Effector memory CD4-positive, alpha-beta T cell (primary cell): ENCODE measurements around the gene PLXNA2.

Experiments used
- DNase-seq, 3 donors: peaks; one replicate each; pipeline ENCODE4 v3.0.0-alpha.2; 2020
- H3K27ac ChIP-seq: 2 replicates; pipeline ENCODE4 v1.7.0; 2013; ENCODE audit warnings: mild to moderate bottlenecking, low read length, moderate library complexity; ENCODE audit not compliant: insufficient read depth, poor library complexity, severe bottlenecking
- H3K27me3 ChIP-seq: replicated peaks from 2 replicates; pipeline ENCODE4 v1.7.0; 2013; ENCODE audit warnings: mild to moderate bottlenecking, low read length; ENCODE audit not compliant: insufficient read depth, control insufficient read depth, poor library complexity, severe bottlenecking
- H3K36me3 ChIP-seq: 2 replicates; pipeline ENCODE4 v1.7.0; 2013; ENCODE audit warnings: mild to moderate bottlenecking, low read length, moderate library complexity; ENCODE audit not compliant: control insufficient read depth, insufficient read depth
- H3K4me1 ChIP-seq: 2 replicates; pipeline ENCODE4 v1.7.0; 2013; ENCODE audit warnings: low read length, mild to moderate bottlenecking; ENCODE audit not compliant: control insufficient read depth, insufficient read depth, poor library complexity, severe bottlenecking
- H3K4me3 ChIP-seq: 2 replicates; pipeline ENCODE4 v1.7.0; 2013; ENCODE audit warnings: low read length, low read depth, mild to moderate bottlenecking; ENCODE audit not compliant: insufficient read depth, poor library complexity, severe bottlenecking
- H3K9me3 ChIP-seq: 2 replicates; pipeline ENCODE4 v1.7.0; 2013; ENCODE audit warnings: mild to moderate bottlenecking, low read length, moderate library complexity; ENCODE audit not compliant: control insufficient read depth

The PLXNA2 gene

DNA sequence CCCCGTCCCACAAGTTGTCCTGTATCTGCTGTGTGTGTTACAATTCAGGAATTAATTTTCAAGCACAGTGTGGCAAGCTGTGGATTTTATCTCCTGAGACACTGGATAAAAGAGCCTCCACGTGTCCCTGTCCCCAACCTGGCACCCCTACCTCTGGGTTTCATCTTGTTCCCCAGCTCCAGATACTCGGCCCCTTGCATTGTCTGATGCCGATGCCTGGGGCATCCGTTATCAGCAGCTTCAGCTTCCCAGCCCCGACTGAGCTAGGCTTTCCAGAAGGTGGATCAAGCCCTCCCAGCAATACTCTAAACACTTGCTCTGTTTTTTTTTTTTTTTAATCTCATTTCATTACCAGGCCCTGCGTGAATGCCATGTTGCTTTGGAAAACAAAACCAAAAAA is 159.4 kb downstream of the PLXNA2 start:
- Histone ChIP-seq H3K27me3 (no peaks in the 10 kb centered on the region), H3K4me1 (no peaks in the 10 kb centered on the region), H3K36me3 (no peaks in the 10 kb centered on the region), H3K4me3 (no peak overlapping the region), H3K9me3 (no peaks in the 10 kb centered on the region), H3K27ac (no peak overlapping the region)
- DNase-seq: no peak

- DNase-seq: no peak
- Histone ChIP-seq H3K4me1 (no peaks in the 10 kb centered on the region), H3K4me3 (no peak overlapping the region), H3K36me3 (no peaks in the 10 kb centered on the region), H3K27ac (no peak overlapping the region), H3K27me3 (no peaks in the 10 kb centered on the region), H3K9me3 (no peaks in the 10 kb centered on the region)
Measured at GRCh38 chr1:208084220-208084619, 160.0 kb downstream of the PLXNA2 start.

- Histone ChIP-seq H3K36me3 (no peaks in the 10 kb centered on the region), H3K27me3 (no peaks in the 10 kb centered on the region), H3K4me3 (no peak overlapping the region), H3K27ac (no peak overlapping the region), H3K9me3 (no peaks in the 10 kb centered on the region), H3K4me1 (no peaks in the 10 kb centered on the region)
- no peak for DNase-seq
Measured at GRCh38 chr1:208083715-208084085, 160.5 kb downstream of the PLXNA2 start.

DNA sequence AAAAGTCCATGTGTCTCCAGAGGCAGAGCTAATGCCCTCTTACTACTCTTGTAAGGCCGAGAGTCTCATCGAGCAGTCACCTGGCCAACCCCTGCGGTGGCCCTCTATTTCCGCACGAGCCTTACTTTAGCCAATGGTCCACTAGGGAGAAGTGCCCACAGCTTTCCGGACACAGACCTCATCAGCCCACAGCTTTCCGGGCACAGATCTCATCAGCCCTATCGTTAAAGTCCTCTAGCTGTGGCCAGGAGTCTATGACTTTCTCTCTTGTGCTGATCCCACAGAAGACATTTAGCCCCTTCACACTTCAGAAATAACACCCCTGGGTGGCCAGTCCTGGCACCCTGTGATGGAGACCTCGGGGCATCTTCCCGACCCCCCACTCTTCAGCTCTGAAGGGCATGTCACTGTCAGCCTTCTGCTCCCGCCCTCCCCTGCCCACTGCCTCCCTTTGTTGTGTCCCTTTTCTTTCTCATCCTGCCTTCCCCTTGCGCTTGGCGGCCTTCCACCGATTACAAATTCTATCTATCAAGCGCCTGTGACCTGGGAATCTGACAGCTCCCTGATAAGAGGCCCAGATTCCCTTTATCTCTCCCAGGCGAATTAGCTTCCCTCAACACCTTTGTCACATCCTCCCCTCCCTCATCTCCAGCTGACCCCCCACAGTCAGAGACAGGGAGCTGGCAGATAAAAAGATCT is 161.0 kb downstream of the PLXNA2 start:
- no peak for DNase-seq
- Histone ChIP-seq H3K27ac (no peak overlapping the region), H3K4me3 (no peak overlapping the region), H3K36me3 (no peaks in the 10 kb centered on the region), H3K4me1 (no peaks in the 10 kb centered on the region), H3K27me3 (no peaks in the 10 kb centered on the region), H3K9me3 (no peaks in the 10 kb centered on the region)

DNA sequence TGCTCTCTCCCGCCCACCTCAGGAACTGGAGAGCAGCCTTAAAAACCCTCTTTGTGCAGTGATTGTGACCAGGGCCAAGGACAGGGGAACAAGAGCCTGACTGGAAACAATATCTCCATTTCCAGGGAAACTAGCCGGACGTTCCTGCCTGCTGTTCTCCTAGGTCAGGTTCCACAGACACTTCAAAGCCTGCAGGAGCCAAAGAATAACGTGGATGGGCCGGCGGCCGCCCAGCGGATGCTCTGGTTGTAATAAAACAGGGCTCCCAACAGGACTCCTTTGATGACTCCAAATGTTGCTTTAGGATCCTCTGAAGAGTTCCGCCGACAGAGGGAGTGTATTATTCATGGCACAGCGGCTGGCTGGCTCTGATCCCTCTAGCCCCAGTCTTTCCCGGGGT is 162.2 kb downstream of the PLXNA2 start:
- Histone ChIP-seq H3K4me3 (no peak overlapping the region), H3K36me3 (no peaks in the 10 kb centered on the region), H3K4me1 (no peaks in the 10 kb centered on the region), H3K27ac (no peak overlapping the region), H3K27me3 (no peaks in the 10 kb centered on the region), H3K9me3 (no peaks in the 10 kb centered on the region)
- no peak for DNase-seq

- Histone ChIP-seq H3K27me3 (no peaks in the 10 kb centered on the region), H3K9me3 (no peaks in the 10 kb centered on the region), H3K27ac (no peak overlapping the region), H3K4me3 (no peak overlapping the region), H3K36me3 (no peaks in the 10 kb centered on the region), H3K4me1 (no peaks in the 10 kb centered on the region)
- no peak for DNase-seq
Measured at GRCh38 chr1:208080396-208081286, 163.5 kb downstream of the PLXNA2 start.

DNA sequence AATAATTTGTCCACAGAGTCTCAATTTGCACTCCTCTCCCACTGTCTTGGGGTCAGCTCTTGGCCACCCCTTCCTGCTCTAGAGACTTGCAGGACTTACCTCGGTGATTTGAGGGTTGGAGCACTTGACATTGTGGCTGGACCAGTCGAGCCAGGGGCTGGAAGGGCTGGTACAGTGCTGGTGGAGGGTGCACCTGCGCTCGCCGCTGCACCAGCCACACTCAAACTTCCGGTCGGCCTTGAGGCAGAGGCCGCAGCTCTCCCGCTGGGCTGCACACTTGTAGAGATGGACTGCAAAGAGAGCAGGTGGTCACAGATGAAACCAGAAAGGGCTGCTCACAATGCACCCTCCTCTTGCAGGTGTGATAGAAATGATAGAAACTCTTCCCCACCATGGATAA is 165.0 kb downstream of the PLXNA2 start:
- Histone ChIP-seq H3K27ac (no peak overlapping the region), H3K36me3 (no peaks in the 10 kb centered on the region), H3K9me3 (no peaks in the 10 kb centered on the region), H3K4me1 (no peaks in the 10 kb centered on the region), H3K4me3 (no peak overlapping the region), H3K27me3 (no peaks in the 10 kb centered on the region)
- no peak for DNase-seq

DNA sequence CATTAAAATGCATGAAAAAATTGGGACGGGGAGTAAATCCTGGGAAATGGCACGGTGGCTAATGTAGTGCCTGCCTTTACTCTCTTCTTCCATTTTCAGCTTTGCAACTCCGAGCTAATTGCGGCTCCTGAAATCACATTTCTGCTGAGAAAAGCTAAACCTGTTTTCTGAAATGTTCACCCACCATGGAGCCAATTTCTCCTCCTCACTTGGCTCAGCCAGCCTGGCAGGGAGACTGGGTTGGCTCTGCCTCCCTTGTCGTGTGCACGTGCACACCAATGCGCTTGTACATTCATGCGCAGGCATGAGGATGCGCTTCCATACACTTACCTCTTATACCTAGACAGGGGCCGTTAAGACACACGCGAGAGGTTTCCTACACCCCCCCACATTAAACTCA is 165.4 kb downstream of the PLXNA2 start:
- H3K4me3 ChIP-seq: no peak overlapping the region
- H3K36me3 ChIP-seq: no peaks in the 10 kb centered on the region
- H3K27ac ChIP-seq: no peak overlapping the region
- H3K9me3 ChIP-seq: no peaks in the 10 kb centered on the region
- H3K4me1 ChIP-seq: no peaks in the 10 kb centered on the region
- no peak for DNase-seq
- no peaks in the 10 kb centered on the region for H3K27me3 ChIP-seq

GRCh38 chr1:208077232-208078075 is 166.7 kb downstream of the PLXNA2 start:
- Histone ChIP-seq H3K4me3 (no peak overlapping the region), H3K9me3 (no peaks in the 10 kb centered on the region), H3K36me3 (no peaks in the 10 kb centered on the region), H3K27ac (no peak overlapping the region), H3K4me1 (no peaks in the 10 kb centered on the region), H3K27me3 (no peaks in the 10 kb centered on the region)
- DNase-seq: no peak
